Measurements from ENCODE around the gene DENND5B.
"Not testable (repeated sequence)": the region's sequence is repeated elsewhere in the genome, so short reads cannot be mapped to it uniquely, and the experiment has no call there.

DENND5B gene

DNA sequence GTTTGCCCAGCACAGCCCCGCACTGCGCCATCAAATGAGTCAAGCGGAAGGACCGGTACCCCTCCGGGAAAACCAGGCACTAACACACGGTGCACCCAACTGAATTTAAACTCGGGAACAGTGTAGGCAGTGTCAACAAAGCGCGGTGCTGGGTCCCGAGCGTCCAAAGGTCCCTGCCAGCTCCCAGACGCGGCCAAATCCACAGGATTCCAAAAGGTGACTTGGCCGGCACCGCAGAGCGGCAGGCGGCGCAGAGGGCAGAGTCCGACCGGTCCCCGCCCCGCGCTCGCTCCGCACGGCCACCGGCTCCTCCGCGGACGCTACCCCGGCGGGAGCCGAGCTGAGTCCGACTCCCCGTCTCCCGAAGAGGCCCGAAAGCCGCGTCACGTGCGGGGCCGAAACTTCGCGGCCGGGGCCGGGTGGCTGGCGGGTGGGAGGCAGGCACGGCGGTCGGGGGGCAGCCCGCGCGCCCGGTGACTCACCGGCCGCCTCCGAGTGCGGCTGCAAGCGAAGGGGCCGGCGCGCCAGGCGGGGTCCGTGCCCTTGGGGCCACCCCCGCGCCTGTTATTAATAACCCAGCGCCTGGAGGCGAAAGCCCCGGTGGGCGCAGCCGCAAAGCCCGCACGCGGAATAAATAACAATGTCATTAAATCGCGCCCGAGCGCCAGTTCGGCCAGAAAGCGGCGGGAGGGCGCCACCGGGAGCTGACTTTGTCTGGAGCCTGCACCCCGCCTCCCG is 863 bp downstream of the DENND5B start:
- DNase-seq = peak; percentile 18

DNA sequence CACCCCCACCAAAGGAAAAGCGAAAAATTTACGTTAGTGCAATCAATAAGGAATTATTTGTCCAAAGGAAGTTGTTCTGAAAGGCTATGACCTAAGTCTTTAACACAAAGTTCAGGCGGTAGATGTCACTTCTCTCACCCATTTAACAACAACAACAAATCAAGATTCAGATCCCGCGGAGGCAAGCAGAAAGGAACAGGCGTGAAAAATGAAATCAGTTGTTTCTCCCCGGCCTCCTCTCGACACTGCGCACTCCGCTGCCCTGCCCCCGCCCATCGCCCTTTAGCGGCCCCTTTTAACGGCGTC is 1.4 kb downstream of the DENND5B start:
- no peak for DNase-seq

DNA sequence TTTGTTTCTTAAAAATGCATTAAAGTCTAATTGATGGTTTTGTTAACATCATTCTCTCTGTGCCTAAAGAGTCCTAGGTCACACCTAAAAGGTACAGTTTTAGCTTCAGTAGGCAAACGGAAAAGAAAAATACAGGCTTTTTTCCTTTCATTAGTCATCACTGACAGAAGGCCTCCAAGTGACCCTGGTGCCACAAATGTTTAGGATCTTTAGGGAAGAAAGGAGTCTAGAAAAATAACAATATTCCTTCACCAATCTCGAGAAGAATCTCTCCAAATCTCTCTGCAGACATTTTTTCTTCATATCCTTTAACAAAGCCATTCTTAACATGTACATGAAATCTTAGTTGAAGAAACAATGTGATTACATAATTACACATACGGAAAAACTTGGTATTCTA is 2.0 kb downstream of the DENND5B start:
- no peak for DNase-seq

DNA sequence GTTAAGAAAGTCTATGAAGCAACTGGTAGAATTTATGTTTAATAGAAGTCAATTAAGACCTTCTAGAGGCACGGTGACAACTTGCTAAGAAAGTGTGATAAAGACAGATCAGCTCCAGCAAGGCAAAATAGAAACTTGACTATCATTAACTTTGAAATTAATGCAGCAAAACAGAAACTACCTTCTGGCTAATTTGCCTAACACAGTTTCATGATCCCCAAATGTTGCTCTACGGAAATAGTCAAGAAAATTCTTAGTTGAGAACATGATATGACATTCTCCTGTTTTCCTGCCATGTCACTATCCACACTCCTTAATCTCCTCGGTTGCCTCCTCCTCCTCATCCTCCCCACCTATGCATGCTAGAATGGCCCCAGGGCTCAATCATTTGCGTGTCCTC is 4.2 kb downstream of the DENND5B start:
- DNase-seq = no peak

- no peak for DNase-seq
These were observed 5.0 kb downstream of the DENND5B start for GRCh38 chr12:31585895-31586294.

DNA sequence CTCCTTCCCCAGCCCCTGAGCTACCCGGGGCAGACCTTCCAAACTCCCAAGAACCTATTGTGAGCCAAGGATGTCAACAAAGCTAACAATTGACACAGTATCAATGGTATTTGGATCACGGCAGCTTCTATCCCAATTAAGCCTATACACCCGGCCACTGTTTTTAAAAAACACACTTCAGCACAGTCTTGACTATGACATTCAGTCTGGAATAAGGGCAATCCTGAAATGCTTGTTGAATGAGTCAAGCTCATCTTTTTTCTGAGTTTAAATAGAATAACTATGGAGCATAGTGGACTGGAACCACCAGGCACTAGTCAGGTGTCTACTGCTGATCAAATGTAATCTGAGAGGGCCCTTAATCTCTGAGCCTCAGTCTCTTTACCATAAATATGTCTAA is 5.7 kb downstream of the DENND5B start:
- no peak for DNase-seq

GRCh38 chr12:31584782-31585181 is 6.2 kb downstream of the DENND5B start:
- no peak for DNase-seq

- DNase-seq = no peak
These were observed 7.1 kb downstream of the DENND5B start for GRCh38 chr12:31583878-31584277.

GRCh38 chr12:31582155-31582554 is 8.8 kb downstream of the DENND5B start:
- no peak for DNase-seq

GRCh38 chr12:31578632-31579031 is 12.3 kb downstream of the DENND5B start:
- DNase-seq = no peak

DNA sequence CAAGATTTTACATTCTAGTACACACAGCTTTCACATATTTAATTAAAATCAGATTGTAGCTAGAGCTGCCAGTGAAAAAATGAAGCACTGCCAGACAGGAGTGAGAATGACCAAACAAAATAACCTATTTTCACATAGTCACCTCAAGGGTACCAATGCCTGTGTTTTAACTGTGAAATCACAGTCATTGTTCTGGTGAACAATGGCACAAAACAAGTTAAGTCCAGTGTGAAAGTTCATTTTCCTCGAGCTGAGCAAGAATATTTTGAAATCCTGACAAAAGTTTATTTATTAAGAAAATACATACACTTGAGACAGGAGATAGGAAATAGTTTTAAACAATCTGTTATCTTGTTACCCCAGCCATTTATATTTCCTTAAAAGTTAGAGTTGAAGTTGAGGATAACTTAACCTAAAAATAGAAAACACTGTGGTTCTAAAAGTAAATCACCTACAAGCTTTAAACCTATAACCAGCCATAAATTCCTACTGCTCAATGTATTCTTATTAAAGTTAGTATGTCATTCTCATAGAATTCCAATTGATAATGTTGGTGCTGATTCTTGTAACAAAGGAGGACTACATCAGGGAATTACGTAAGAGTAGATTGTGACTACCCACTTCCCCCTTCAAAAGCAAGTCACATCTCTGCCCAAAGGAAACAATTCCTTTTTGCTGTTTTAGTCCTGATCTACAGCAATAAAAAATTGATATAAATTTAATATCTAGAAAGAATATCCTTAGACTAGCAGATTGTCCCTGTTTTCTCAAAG is 15.9 kb downstream of the DENND5B start:
- DNase-seq = no peak

GRCh38 chr12:31574367-31574766 is 16.6 kb downstream of the DENND5B start:
- not testable (repeated sequence) for DNase-seq

DNA sequence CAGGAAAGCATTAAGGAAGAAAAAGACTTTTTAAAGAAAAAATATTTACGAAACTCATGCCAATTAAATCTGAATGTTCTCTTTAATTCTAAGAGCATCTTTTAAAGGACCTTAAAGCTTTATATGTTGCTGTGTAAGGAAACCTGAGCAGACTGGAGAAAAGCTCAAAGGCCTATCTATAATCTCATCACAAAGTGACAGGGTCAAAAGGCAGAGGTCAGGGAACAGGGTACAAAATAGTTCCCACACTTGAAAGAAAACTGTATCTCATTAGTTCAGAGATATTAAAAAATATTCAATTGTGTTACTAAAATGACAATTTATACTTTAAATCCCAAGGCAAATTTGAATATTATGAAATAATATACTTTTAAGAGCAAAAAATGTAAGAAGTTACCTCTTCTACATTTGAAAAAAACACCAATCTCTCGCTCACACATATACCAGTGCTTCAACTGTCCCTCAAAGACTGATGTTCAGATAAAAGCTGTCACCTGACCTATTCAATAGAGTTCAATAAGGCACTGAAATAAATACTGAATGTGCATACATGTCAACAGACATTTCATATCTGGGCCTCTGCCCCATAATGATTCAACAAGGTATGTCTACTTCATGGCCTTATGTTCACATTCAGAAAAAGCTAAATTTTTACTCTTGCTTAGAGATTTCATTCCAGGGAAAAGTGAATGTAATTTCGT is 17.9 kb downstream of the DENND5B start:
- DNase-seq = no peak

GRCh38 chr12:31570880-31571279 is 20.1 kb downstream of the DENND5B start:
- DNase-seq = no peak

DNA sequence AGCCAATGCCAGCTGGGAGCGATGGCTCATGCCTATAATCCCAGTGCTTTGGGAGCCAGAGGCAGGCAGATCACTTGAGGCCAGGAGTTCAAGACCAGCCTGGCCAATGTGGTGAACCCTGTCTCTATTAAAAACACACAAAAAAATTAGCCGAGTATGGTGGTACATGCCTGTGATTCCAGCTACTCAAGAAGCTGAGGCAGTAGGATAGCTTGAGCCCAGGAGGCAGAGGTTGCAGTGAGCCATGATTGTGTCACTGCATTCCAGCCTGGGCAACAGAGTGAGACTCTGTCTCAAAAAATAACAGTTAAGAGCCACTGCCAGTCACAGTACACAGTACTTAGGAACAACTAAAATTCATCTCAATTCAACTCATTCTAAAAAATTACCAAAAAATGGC is 21.4 kb downstream of the DENND5B start:
- not testable (repeated sequence) for DNase-seq

DNA sequence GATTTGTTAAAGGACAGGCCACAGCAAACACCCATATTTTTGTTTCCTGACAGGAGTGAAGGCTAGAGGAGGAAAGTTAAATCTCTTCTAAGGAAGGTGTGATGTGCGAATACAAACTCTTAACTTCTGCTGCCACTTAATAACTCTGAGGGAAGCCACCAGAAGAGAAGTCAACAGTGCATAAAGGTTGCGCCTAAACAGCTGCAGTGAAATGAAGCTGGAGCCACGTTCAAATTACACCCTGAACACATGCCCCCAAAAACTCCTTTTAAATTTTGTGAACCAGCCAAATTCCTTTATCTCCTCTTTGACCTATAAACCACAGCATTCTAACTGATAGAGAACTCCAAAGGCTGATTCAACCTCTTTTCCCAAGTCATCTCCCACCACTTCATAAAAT is 22.4 kb downstream of the DENND5B start:
- no peak for DNase-seq

DNA sequence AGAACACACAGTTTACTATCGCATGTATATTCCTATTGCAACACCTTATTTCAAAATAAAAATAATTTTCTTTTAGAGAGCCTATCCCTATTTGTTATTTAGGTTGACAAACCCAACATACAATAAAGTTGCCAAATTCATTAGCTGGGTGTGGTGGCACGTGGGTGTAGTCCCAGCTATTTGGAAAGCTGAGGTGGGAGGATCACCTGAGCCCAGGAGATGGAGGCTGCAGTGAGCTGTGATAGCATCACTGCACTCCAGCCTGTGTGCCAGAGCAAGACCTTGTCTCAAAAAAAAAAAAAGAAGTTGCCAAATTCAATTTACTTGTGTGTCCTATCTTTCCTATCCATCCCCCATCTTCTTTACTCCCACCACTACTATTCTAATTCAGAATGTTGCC is 23.9 kb downstream of the DENND5B start:
- no peak for DNase-seq

- no peak for DNase-seq
These were observed 24.4 kb downstream of the DENND5B start for GRCh38 chr12:31566547-31566946.

GRCh38 chr12:31562594-31563328 is 28.2 kb downstream of the DENND5B start:
- DNase-seq = no peak

- no peak for DNase-seq
These were observed 30.4 kb downstream of the DENND5B start for GRCh38 chr12:31560516-31560915.

DNA sequence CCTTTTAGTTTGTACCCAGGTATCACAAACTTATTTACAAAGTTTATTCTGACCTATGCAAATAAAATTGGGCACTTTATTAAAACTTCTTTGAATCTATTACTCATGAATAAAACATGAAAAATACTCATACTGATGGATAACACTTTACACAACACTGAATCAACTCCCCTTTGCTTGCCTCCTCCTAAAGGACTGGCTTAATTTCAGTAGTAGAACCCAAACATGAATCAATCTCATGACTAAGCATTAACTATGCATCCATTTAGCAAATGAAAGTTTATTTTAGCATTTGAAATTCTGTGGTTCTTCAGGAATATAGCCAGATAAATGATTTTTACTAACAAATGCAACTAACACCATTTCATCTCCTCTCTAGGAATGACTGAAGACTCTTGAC is 32.4 kb downstream of the DENND5B start:
- no peak for DNase-seq

DNA sequence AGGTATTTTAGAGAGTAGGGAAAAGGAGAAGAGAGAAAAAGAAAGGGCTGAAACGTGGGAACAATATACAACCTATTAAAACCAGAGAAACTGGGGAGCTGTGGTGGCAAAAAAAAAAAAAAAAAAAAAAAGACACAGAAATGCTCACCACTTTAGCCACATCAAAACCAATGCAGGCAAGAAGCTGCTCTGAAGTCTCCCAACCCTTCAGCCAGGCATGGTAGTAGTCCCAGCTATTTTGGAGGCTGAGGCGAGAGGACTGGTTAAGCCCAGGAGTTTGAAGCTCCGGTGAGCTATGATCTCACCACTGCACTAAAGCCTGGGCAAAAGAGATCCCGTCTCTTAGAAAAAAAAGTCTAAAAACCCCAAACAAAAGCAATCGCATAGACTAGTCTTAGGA is 33.2 kb downstream of the DENND5B start:
- DNase-seq = no peak

DNA sequence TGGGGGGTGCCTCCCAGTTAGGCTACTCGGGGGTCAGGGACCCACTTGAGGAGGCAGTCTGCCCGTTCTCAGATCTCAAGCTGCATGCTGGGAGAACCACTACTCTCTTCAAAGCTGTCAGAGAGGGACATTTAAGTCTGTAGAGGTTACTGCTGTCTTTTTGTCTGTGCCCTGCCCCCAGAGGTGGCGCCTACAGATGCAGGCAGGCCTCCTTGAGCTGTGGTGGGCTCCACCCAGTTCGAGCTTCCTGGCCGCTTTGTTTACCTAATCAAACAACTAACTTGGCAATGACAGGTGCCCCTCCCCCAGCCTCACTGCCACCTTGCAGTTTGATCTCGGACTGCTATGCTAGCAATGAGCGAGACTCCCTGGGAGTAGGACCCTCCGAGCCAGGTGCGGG is 35.5 kb downstream of the DENND5B start:
- DNase-seq = not testable (repeated sequence)
